Panc1 (cell line): ENCODE measurements around the gene ATP8B1. TPM values are rescaled to one million over a fixed set of nuclear protein-coding genes. Genes with fewer than 3 reads are reported as not detected.

ENCODE experiments used
- ATAC-seq: fragments of 200-7000 bp; cut with Tn5 transposase; 2 replicates; pipeline ENCODE4 v1.9.1; 2020; ENCODE audit warnings: mild to moderate bottlenecking, moderate library complexity
- BruUV-seq: library from RNA; stranded (reverse); fragments of 400-500 nt; replicated peaks from 2 replicates; lab custom pipeline; 2021; lab: Mats Ljungman, UMichigan
- CTCF ChIA-PET: fragments of 300-600 bp; sonication (Branson Sonifier 250); formaldehyde crosslinking; loops from one replicate; lab custom pipeline; 2022; ENCODE audit warnings: antibody characterized with exemption; lab: Charles Lee
- POLR2A ChIA-PET: fragments of 300-600 bp; sonication (Branson Sonifier 250); formaldehyde crosslinking; loops from one replicate; lab custom pipeline; 2022; ENCODE audit warnings: antibody characterized with exemption; lab: Charles Lee
- DNase-seq: peaks from one replicate; pipeline ENCODE4 v3.0.0-alpha.2; 2010; ENCODE audit warnings: low read depth, low spot score
- H3K27ac ChIP-seq: 2 replicates; pipeline ENCODE4 v1.5.1; 2011; ENCODE audit warnings: mild to moderate bottlenecking, low read length, inconsistent platforms
- H3K27me3 ChIP-seq: fragments of 200-500 bp; sonication (Bioruptor generic); 2 replicates; pipeline ENCODE4 v1.6.0; 2014; ENCODE audit warnings: low read length, inconsistent platforms; ENCODE audit not compliant: control insufficient read depth, insufficient read depth
- H3K36me3 ChIP-seq: fragments of 200-500 bp; sonication (Bioruptor generic); 2 replicates; pipeline ENCODE4 v1.5.1; 2014; ENCODE audit warnings: inconsistent platforms, mild to moderate bottlenecking, low read length, moderate library complexity; ENCODE audit not compliant: control insufficient read depth, insufficient read depth
- H3K4me1 ChIP-seq: 2 replicates; pipeline ENCODE4 v1.5.1; 2011; ENCODE audit warnings: inconsistent platforms, mild to moderate bottlenecking, low read length, moderate library complexity; ENCODE audit not compliant: control insufficient read depth, insufficient read depth
- H3K4me3 ChIP-seq, 2 experiments: 2 replicates each; pipeline ENCODE4 v1.5.1; 2011 to 2012; ENCODE audit warnings: low read depth in 2 of 2, low read length in 2 of 2, mild to moderate bottlenecking in 2 of 2, inconsistent platforms in 1 of 2, moderate library complexity in 1 of 2
- H3K9me3 ChIP-seq: fragments of 200-500 bp; sonication (Bioruptor generic); 2 replicates; pipeline ENCODE4 v1.5.1; 2014; ENCODE audit warnings: low read depth, mild to moderate bottlenecking, inconsistent platforms, low read length, moderate library complexity; ENCODE audit not compliant: control insufficient read depth, insufficient read depth
- POLR2AphosphoS5 ChIP-seq: IDR thresholded peaks from 2 replicates; pipeline ENCODE4 v1.6.1; 2012; ENCODE audit warnings: mild to moderate bottlenecking, low read depth, low read length, moderate library complexity
- SIN3A ChIP-seq: IDR thresholded peaks from 2 replicates; pipeline ENCODE4 v1.6.1; 2012; ENCODE audit warnings: low read depth, mild to moderate bottlenecking, low read length, moderate library complexity, borderline replicate concordance; ENCODE audit not compliant: insufficient read depth
- TCF7L2 ChIP-seq: IDR thresholded peaks from 2 replicates; pipeline ENCODE4 v1.6.1; 2011; ENCODE audit warnings: mild to moderate bottlenecking, low read depth, low read length, inconsistent platforms
- in situ Hi-C: cut with HindIII; loops from 2 replicates; pipeline ENCODE4 v1.10.0; 2016; ENCODE audit warnings: low sequenced_read_pairs, low pct_unique_long_range_greater_than_20kb
- intact Hi-C: fragments of 100-400 bp; cut with micrococcal nuclease; formaldehyde crosslinking; loops from one replicate; pipeline ENCODE4 v1.10.0; 2022; ENCODE audit not compliant: unreplicated experiment
- total RNA-seq: library from RNA; stranded (reverse); gene quantifications from one replicate; pipeline ENCODE4 v1.2.1, GENCODE V29; 2021; ENCODE audit not compliant: unreplicated experiment
- TF ChIP-seq, protein P1 (sequence below): fragments of 450-650 bp; IDR thresholded peaks from 2 replicates; pipeline ENCODE4 v1.5.1; 2017; ENCODE audit warnings: mild to moderate bottlenecking
- TF ChIP-seq, protein P2 (sequence below), 2 experiments: IDR thresholded peaks; 2 replicates each; pipeline ENCODE4 v1.6.1; 2011 to 2012; ENCODE audit warnings: low read depth in 2 of 2, control low read depth in 1 of 2, low read length in 1 of 2, mild to moderate bottlenecking in 1 of 2, moderate library complexity in 1 of 2; ENCODE audit not compliant: insufficient read depth in 1 of 2

ATP8B1 gene
- total RNA-seq, 1 experiment from 2014 or later: 12.5 TPM

DNA sequence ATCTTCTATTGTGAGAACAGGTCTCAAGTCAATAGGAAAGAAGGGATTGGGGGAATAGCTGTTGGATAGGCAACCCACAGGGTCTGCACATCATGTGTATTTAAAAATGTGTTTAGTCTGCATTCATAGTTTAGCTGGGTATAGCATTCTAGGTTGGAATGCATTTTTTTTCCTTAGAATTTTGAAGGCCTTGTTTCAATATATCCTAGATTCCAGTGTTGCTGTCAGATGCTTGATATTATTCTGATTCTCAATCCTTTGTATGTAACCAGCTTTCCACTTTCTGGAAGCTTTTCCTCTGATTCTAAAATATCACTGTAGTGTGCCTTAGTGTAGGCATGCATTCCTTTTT, 9.0 kb upstream of the ATP8B1 start:
- H3K9me3 ChIP-seq: no peaks in the 10 kb centered on the region
- no peak overlapping the region for H3K27ac ChIP-seq
- intact Hi-C loops: no loop called here
- H3K36me3 ChIP-seq: no peaks in the 10 kb centered on the region
- H3K4me3 ChIP-seq: no peak overlapping the region
- ChIA-PET CTCF (interaction anchor here (0.6 kb wide), 1 partner anchor 181 kb away, joined by 3 read pairs; no protein-coding TSS in a partner anchor), POLR2A (no interaction called here)
- no peak for DNase-seq
- no peak for TF ChIP-seq POLR2AphosphoS5
- no peak for TF ChIP-seq SIN3A
- no peak for TF ChIP-seq TCF7L2
- TF ChIP-seq, protein P1, sequence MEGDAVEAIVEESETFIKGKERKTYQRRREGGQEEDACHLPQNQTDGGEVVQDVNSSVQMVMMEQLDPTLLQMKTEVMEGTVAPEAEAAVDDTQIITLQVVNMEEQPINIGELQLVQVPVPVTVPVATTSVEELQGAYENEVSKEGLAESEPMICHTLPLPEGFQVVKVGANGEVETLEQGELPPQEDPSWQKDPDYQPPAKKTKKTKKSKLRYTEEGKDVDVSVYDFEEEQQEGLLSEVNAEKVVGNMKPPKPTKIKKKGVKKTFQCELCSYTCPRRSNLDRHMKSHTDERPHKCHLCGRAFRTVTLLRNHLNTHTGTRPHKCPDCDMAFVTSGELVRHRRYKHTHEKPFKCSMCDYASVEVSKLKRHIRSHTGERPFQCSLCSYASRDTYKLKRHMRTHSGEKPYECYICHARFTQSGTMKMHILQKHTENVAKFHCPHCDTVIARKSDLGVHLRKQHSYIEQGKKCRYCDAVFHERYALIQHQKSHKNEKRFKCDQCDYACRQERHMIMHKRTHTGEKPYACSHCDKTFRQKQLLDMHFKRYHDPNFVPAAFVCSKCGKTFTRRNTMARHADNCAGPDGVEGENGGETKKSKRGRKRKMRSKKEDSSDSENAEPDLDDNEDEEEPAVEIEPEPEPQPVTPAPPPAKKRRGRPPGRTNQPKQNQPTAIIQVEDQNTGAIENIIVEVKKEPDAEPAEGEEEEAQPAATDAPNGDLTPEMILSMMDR: no peak
- TF ChIP-seq, protein P2, sequence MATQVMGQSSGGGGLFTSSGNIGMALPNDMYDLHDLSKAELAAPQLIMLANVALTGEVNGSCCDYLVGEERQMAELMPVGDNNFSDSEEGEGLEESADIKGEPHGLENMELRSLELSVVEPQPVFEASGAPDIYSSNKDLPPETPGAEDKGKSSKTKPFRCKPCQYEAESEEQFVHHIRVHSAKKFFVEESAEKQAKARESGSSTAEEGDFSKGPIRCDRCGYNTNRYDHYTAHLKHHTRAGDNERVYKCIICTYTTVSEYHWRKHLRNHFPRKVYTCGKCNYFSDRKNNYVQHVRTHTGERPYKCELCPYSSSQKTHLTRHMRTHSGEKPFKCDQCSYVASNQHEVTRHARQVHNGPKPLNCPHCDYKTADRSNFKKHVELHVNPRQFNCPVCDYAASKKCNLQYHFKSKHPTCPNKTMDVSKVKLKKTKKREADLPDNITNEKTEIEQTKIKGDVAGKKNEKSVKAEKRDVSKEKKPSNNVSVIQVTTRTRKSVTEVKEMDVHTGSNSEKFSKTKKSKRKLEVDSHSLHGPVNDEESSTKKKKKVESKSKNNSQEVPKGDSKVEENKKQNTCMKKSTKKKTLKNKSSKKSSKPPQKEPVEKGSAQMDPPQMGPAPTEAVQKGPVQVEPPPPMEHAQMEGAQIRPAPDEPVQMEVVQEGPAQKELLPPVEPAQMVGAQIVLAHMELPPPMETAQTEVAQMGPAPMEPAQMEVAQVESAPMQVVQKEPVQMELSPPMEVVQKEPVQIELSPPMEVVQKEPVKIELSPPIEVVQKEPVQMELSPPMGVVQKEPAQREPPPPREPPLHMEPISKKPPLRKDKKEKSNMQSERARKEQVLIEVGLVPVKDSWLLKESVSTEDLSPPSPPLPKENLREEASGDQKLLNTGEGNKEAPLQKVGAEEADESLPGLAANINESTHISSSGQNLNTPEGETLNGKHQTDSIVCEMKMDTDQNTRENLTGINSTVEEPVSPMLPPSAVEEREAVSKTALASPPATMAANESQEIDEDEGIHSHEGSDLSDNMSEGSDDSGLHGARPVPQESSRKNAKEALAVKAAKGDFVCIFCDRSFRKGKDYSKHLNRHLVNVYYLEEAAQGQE (IDR thresholded peaks at IDR 0.05; ENCODE audit: insufficient read depth in 1 of 2, low read depth in 2 of 2, low read length in 1 of 2): no peak
- no peaks in the 10 kb centered on the region for H3K27me3 ChIP-seq
- 0 out of 2 replicates have a peak, but pooled peaks cover 3% of the 10 kb centered on the region for H3K4me1 ChIP-seq
- in situ Hi-C loops: no loop called here
- ATAC-seq: no peak
- BruUV-seq: no TSS peak

DNA sequence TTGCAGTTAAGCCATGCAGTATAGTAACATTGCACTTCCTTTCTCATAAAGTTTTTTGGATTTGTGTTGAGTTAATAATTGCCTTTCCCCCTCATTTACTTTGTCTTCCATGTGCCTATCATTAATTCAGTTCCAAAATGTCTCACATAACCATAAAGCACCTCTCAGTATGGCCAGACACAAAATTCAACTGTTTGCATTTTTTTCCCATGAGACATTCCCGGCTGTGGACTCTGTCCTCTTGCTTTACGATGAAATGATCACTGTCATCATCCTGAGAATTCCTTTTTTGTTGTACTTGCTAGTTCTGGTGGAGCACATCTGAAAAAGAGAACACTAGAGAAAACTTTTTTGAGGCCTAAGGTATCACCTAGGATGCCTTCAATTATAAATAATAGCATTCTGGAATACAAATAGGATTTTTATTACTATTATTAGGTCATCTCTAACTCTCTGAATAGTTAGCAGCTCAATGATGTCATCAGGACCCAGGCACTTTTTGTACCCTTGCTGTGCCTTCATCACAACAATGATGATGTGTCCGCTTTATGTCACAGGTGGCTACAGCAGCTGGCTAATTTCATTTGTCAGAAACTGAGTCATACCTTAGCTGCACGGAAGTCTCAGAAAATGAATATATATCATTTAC, 8.5 kb upstream of the ATP8B1 start:
- ChIA-PET POLR2A (no interaction called here), CTCF (no interaction called here)
- intact Hi-C loops (no loop called here), in situ Hi-C loops (no loop called here)
- no TSS peak for BruUV-seq
- no peak overlapping the region for H3K27ac ChIP-seq
- no peak for ATAC-seq
- H3K4me3 ChIP-seq: no peak overlapping the region
- DNase-seq: no peak
- TF ChIP-seq, protein P2 (IDR thresholded peaks at IDR 0.05; ENCODE audit: insufficient read depth in 1 of 2, low read depth in 2 of 2, low read length in 1 of 2): no peak
- TF ChIP-seq, protein P1: no peak
- TF ChIP-seq TCF7L2 (no peak), SIN3A (no peak), POLR2AphosphoS5 (no peak)
- 0 out of 2 replicates have a peak, but pooled peaks cover 3% of the 10 kb centered on the region for H3K4me1 ChIP-seq
- H3K36me3 ChIP-seq: no peaks in the 10 kb centered on the region
- H3K9me3 ChIP-seq: no peaks in the 10 kb centered on the region
- H3K27me3 ChIP-seq: no peaks in the 10 kb centered on the region
